Femur (tissue), 1 donor: ENCODE results near the gene B4GALNT3.
A peak's percentile ranks its signal among the peaks of the same experiment; 100 is the strongest.

Experiments
- DNase-seq: peaks from one replicate; pipeline ENCODE4 v3.0.0-alpha.2; 2017

The B4GALNT3 gene

GRCh38 chr12:578748-579419, 119.1 kb downstream of the B4GALNT3 start:
- DNase-seq = no peak

GRCh38 chr12:579420-580110, 119.8 kb downstream of the B4GALNT3 start:
- DNase-seq = no peak

GRCh38 chr12:580813-581212, 121.1 kb downstream of the B4GALNT3 start:
- no peak for DNase-seq

- DNase-seq = no peak
Measured at GRCh38 chr12:581321-581720, 121.6 kb downstream of the B4GALNT3 start.

GRCh38 chr12:581746-582145, 122.0 kb downstream of the B4GALNT3 start:
- no peak for DNase-seq

- DNase-seq = no peak
Measured at GRCh38 chr12:583251-583869, 123.6 kb downstream of the B4GALNT3 start.

- DNase-seq = no peak
Measured at GRCh38 chr12:585062-586061, 125.6 kb downstream of the B4GALNT3 start.

GRCh38 chr12:586318-587071, 126.8 kb downstream of the B4GALNT3 start:
- DNase-seq = no peak

- no peak for DNase-seq
Measured at GRCh38 chr12:587132-588023, 127.6 kb downstream of the B4GALNT3 start.

- no peak for DNase-seq
Measured at GRCh38 chr12:588024-588322, 128.2 kb downstream of the B4GALNT3 start.

- DNase-seq = no peak
Measured at GRCh38 chr12:588646-589045, 128.9 kb downstream of the B4GALNT3 start.

- no peak for DNase-seq
Measured at GRCh38 chr12:590206-590750, 130.5 kb downstream of the B4GALNT3 start.

- peak; percentile 74 for DNase-seq
Measured at GRCh38 chr12:591167-592023, 131.7 kb downstream of the B4GALNT3 start.

- no peak for DNase-seq
Measured at GRCh38 chr12:592024-592505, 132.3 kb downstream of the B4GALNT3 start.

GRCh38 chr12:593396-594270, 133.9 kb downstream of the B4GALNT3 start:
- no peak for DNase-seq

GRCh38 chr12:597926-598568, 138.3 kb downstream of the B4GALNT3 start:
- no peak for DNase-seq

GRCh38 chr12:599756-600155, 140.0 kb downstream of the B4GALNT3 start:
- no peak for DNase-seq
